ENCODE results near the gene LRRN2. TPM values are rescaled to one million over a fixed set of nuclear protein-coding genes. Genes with fewer than 3 reads are reported as not detected.
"Not testable (repeated sequence)": the region's sequence is repeated elsewhere in the genome, so short reads cannot be mapped to it uniquely, and the experiment has no call there.

LRRN2 gene
- 6.4 TPM for polyA plus RNA-seq (ENCODE audit: insufficient read length)

- peak; percentile 23 for DNase-seq
Measured at GRCh38 chr1:204685236-204686006, at the start of gene LRRN2. Gene LRRN2, minus strand, starts transcription at chr1:204685738. Its CDS starts 65,746 bp downstream, at chr1:204619992.

DNA sequence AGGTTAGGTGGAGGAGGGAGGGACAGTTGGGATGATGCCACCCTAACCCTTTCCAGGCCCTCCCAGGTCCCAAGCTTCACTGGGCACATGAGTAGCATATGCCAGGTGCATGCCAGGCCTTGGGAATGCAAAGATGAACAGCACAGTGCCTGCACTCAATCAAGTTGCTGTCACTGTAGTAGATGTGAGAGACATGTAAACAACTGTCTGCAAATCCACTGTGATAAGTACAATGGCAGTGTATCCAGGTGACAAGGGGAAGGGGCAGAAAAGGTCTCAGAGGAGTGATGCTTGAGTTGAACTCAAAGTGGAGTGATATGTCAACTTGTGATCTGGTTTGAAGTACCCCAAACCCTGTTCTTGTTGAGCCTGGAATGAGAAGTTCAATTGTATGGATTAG, 49.5 kb upstream of the LRRN2 start:
- DNase-seq = no peak

GRCh38 chr1:204733869-204734596, 48.5 kb upstream of the LRRN2 start:
- DNase-seq = no peak

- no peak for DNase-seq
Measured at GRCh38 chr1:204733289-204733688, 47.8 kb upstream of the LRRN2 start.

- DNase-seq = no peak
Measured at GRCh38 chr1:204731985-204732575, 46.5 kb upstream of the LRRN2 start.

- DNase-seq = no peak
Measured at GRCh38 chr1:204731509-204731908, 46.0 kb upstream of the LRRN2 start.

GRCh38 chr1:204730826-204731459, 45.4 kb upstream of the LRRN2 start:
- DNase-seq = no peak

DNA sequence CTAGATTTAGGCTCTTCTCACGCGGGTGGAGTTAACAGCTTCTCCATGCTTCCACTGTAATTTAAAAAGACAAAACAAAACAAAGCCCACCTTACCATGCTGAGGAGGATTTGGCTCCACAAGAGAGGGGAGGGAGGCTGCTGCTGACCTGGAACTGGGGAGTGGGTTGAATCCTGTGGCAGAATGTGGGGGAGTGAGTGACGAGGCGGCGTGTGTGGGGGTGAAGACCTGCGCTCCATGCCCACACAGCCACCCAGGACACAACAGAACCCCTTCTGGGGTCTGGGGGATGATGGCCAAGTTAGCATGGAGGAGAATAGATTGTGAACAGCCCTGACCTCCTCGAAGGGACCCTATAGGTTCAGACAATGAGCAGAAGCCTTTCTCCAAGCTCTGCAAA, 44.0 kb upstream of the LRRN2 start:
- no peak for DNase-seq

DNA sequence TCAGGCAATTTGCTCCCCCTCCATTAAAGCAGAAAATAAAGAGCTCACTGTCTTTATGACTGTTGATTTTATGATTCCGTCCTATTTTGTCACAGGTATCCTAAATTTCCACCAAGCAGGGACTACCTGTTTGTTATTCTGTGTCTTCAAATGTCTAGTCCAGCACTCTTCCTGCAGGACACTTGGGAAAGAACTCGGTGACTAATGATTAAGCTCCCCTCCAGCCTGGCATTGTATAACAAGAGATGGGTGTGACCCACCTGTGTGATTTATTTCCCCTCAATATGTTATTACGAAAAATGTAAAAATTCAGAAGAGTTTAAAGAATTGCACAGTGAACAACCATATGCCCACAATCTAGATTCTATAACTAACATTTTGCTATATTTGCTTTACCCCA, 42.9 kb upstream of the LRRN2 start:
- DNase-seq = no peak

DNA sequence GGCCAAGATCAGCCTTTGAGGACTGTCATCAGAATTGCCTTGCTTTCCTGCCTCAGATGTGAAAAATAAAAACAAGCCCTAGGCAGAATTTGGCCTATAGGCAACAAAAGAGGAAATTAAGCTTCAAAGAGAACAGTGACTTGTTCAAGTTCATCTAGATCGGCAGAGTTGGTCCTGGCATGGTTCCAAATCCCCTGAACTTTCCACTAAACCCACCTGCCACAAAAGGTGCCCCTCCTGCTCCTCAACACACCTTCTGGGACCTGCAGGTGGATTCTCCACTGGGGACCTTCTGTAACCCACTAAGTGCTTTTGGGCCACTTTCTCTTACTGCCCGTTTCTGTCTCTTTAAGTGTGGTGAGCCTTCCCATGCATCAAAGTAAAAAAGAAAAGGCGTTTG, 42.5 kb upstream of the LRRN2 start:
- DNase-seq = no peak

GRCh38 chr1:204727438-204727837, 41.9 kb upstream of the LRRN2 start:
- DNase-seq = not testable (repeated sequence)

DNA sequence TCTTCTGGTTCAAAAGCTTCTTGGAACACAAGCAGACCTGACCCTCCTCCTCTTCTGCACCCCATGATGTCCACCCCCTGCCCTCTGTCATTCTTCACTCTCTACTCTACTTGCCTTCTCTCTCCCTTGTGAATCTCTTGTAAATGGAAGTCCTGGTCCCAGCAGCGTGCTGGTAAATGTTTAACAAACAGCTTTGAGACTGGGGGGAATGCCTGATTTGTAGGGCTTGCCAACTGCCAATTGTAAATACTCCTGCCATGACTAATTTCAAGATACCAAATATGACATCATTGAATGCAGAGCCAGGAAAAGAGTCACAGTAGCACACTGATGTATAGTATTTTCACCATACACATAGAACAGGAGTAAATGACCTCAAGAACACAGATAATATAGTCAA, 40.9 kb upstream of the LRRN2 start:
- DNase-seq = no peak

DNA sequence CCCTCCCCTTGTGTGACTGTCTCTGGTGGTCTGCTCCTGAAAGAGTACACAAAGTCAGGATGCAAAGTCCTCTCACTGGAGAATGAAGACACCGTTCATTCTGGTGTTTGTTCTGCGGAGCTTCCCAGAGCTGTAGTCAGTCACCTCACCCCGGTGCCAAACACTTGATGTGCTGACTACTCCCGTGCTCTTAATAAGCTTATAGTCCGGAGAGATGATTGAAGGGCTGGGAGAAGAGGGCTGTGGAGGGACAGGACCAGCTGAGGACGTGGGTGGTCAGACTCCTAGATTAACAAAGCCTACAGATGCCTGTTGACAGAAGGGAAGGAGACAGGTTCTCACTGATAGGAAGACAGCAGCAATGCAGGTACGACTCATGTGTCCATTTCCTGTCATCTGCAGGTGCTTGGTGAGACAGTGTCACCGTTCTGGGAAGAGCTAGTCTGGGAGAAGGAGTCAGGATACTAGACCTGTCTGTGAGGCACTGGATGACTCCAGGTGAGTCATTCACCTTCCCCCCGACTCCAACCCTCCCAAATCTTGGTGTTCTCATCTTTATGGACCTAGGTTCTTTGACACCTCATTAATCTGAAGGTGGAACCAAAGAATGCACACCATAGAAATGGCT, 40.4 kb upstream of the LRRN2 start:
- no peak for DNase-seq

GRCh38 chr1:204723131-204723787, 37.7 kb upstream of the LRRN2 start:
- no peak for DNase-seq

GRCh38 chr1:204721373-204722055, 36.0 kb upstream of the LRRN2 start:
- DNase-seq = no peak

GRCh38 chr1:204716660-204717059, 31.1 kb upstream of the LRRN2 start:
- no peak for DNase-seq

- no peak for DNase-seq
Measured at GRCh38 chr1:204714861-204715511, 29.4 kb upstream of the LRRN2 start.

DNA sequence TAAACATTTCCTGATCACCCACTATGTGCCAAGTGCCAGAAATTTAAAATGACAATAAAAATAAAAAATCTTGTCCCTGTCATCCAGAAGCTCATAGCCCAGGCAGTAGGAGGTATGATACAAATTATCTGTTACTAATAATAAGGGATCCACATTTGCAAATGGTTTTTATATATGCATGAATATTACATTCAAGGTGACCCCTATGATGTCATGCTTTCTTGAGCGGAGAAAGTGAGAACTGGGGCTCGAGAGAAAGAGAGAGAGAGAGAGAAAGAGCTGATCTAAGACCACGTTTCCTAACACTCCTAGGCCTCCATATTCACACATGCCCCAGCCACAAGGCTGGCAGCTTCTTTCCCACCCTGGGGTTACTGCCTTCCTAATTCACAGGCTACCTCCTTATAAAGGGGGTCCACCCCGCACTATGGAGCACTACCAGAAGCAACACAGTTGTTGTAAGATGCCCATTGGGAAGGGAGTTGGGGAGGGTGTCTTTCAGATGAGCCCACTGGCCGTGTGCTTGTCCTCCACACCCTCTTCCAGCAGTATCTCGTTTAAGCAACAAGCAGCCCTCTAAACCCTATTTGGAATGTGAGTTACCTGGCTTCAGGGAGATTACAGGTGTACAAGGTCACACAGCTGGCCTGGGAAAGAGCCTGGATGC, 28.8 kb upstream of the LRRN2 start:
- no peak for DNase-seq

DNA sequence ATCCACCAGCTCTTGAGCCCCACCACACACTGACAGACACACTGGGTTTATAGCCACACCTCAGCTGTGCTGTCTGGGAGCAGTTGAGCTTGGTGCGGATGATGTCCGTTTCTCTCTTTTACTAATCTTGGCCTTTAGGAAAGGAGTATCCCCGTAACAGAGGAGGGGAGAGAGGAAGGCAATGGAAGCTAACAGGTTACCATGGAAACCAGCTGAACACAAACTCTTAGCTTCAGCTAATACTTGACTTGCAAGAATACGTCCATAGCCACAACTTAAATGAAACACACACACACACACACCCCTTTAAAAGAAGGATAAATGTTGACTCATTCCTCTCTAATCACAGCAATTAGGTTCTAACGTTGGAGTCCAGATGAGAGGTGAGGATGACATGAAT, 28.0 kb upstream of the LRRN2 start:
- DNase-seq = no peak

GRCh38 chr1:204712708-204713430, 27.3 kb upstream of the LRRN2 start:
- DNase-seq = no peak

Data from hindlimb muscle (tissue), 1 donor.